H1 (cell line): ENCODE data around the gene GBF1. TPM values are rescaled to one million over a fixed set of nuclear protein-coding genes. Genes with fewer than 3 reads are reported as not detected.

Experiments used
- CTCF ChIA-PET: fragments of 300-600 bp; sonication (Branson Sonifier 250); formaldehyde crosslinking; loops from one replicate; lab custom pipeline; 2021; ENCODE audit not compliant: partially characterized antibody; lab: Charles Lee
- POLR2A ChIA-PET: fragments of 300-600 bp; sonication (Branson Sonifier 250); formaldehyde crosslinking; loops from one replicate; lab custom pipeline; 2021; ENCODE audit warnings: inconsistent platforms; ENCODE audit not compliant: partially characterized antibody; lab: Charles Lee
- DNase-seq, 2 experiments: peaks; one replicate each; pipeline versions ENCODE4 v3.0.0 to v3.0.0-alpha.2; 2010 to 2022; ENCODE audit warnings: low spot score in 2 of 2, low read depth in 1 of 2, mixed read lengths in 1 of 2
- FAIRE-seq: peaks from 2 replicates; lab custom pipeline; 2011; peaks lifted over from hg19 to GRCh38; lab: Jason Lieb, UNC
- H2AFZ ChIP-seq: 2 replicates; pipeline ENCODE4 v1.8.1; 2012; ENCODE audit warnings: low read length, inconsistent platforms
- H2AK5ac ChIP-seq: 2 replicates; pipeline ENCODE4 v1.6.1; 2013; ENCODE audit warnings: low read depth, low read length
- H2BK120ac ChIP-seq: replicated peaks from 2 replicates; pipeline ENCODE3; 2013; ENCODE audit warnings: low read depth, low read length, inconsistent platforms
- H2BK12ac ChIP-seq: 2 replicates; pipeline ENCODE4 v1.6.1; 2013; ENCODE audit warnings: low read depth, low read length
- H2BK15ac ChIP-seq: 2 replicates; pipeline ENCODE4 v1.6.1; 2013; ENCODE audit warnings: low read length
- H2BK20ac ChIP-seq: 2 replicates; pipeline ENCODE4 v1.6.1; 2013; ENCODE audit warnings: low read length
- H2BK5ac ChIP-seq: 2 replicates; pipeline ENCODE4 v1.6.1; 2013; ENCODE audit warnings: low read depth, low read length
- H3K14ac ChIP-seq: 2 replicates; pipeline ENCODE4 v1.6.1; 2013; ENCODE audit warnings: inconsistent platforms; ENCODE audit not compliant: insufficient read length
- H3K18ac ChIP-seq: 2 replicates; pipeline ENCODE4 v1.6.1; 2013; ENCODE audit warnings: low read length; ENCODE audit errors: extremely low read depth
- H3K23ac ChIP-seq: 2 replicates; pipeline ENCODE4 v1.6.1; 2013; ENCODE audit warnings: inconsistent platforms; ENCODE audit not compliant: insufficient read length
- H3K23me2 ChIP-seq: 2 replicates; pipeline ENCODE4 v1.6.1; 2013; ENCODE audit warnings: low read depth, low read length
- H3K27ac ChIP-seq: 2 replicates; pipeline ENCODE4 v1.6.1; 2011; ENCODE audit warnings: low read depth, low read length, inconsistent platforms
- H3K27me3 ChIP-seq, 4 experiments: replicated peaks in 1 of 4; 1 replicate in 1 of 4; 2 replicates in 3 of 4; pipeline versions ENCODE4 v1.6.1 to v1.8.1; 2011 to 2013; ENCODE audit warnings: low read length in 3 of 4, mild to moderate bottlenecking in 3 of 4, inconsistent platforms in 2 of 4, mixed read lengths in 2 of 4, moderate library complexity in 1 of 4; ENCODE audit not compliant: control insufficient read depth in 3 of 4, insufficient read depth in 3 of 4; ENCODE audit errors: extremely low read depth in 1 of 4
- H3K36me3 ChIP-seq, 4 experiments: 2 replicates each; pipeline versions ENCODE4 v1.6.1 to v1.8.1; 2011 to 2013; ENCODE audit warnings: mild to moderate bottlenecking in 4 of 4, low read length in 3 of 4, moderate library complexity in 2 of 4, control low read depth in 1 of 4, inconsistent platforms in 1 of 4; ENCODE audit not compliant: insufficient read depth in 4 of 4, control insufficient read depth in 2 of 4
- H3K4ac ChIP-seq: replicated peaks from 2 replicates; pipeline ENCODE3; 2013; ENCODE audit warnings: low read length, low read depth, mixed read lengths, inconsistent platforms; ENCODE audit not compliant: insufficient read length
- H3K4me1 ChIP-seq, 4 experiments: replicated peaks in 1 of 4; 1 replicate in 1 of 4; 2 replicates in 3 of 4; pipeline versions ENCODE4 v1.6.1 to v1.8.1; 2011 to 2013; ENCODE audit warnings: low read length in 3 of 4, inconsistent platforms in 2 of 4, mixed read lengths in 1 of 4; ENCODE audit not compliant: insufficient read depth in 4 of 4, control insufficient read depth in 3 of 4
- H3K4me2 ChIP-seq, 2 experiments: 2 replicates each; pipeline versions ENCODE4 v1.6.1 to v1.8.1; 2011 to 2013; ENCODE audit warnings: low read depth in 2 of 2, low read length in 2 of 2, control low read depth in 1 of 2, inconsistent platforms in 1 of 2, mild to moderate bottlenecking in 1 of 2; ENCODE audit not compliant: insufficient read depth in 1 of 2
- H3K4me3 ChIP-seq, 4 experiments: fragments of 200-600, 300-600 bp in 1 of 4; sonication (generic), shearing (Covaris generic), sonication (Bioruptor Twin) in 1 of 4; 2 replicates each; pipeline versions ENCODE4 v1.5.1 to v1.8.1; 2011 to 2016; ENCODE audit warnings: low read length in 4 of 4, low read depth in 3 of 4, control low read depth in 2 of 4, inconsistent platforms in 2 of 4, mild to moderate bottlenecking in 2 of 4, mixed read lengths in 1 of 4, moderate library complexity in 1 of 4; ENCODE audit not compliant: insufficient read depth in 2 of 4; ENCODE audit errors: extremely low read depth in 1 of 4
- H3K56ac ChIP-seq: replicated peaks from 2 replicates; pipeline ENCODE3; 2013; ENCODE audit warnings: low read depth, mild to moderate bottlenecking, mixed read lengths, low read length, inconsistent platforms; ENCODE audit not compliant: insufficient read length
- H3K79me1 ChIP-seq: 2 replicates; pipeline ENCODE4 v1.6.1; 2013; ENCODE audit warnings: low read depth, low read length, control low read depth
- H3K79me2 ChIP-seq, 2 experiments: 2 replicates each; pipeline versions ENCODE4 v1.6.1 to v1.8.1; 2012 to 2013; ENCODE audit warnings: low read length in 2 of 2, mild to moderate bottlenecking in 2 of 2, inconsistent platforms in 1 of 2; ENCODE audit not compliant: insufficient read depth in 2 of 2, control insufficient read depth in 1 of 2
- H3K9ac ChIP-seq, 4 experiments: replicated peaks in 1 of 4; 1 replicate in 1 of 4; 2 replicates in 3 of 4; pipeline versions ENCODE4 v1.6.1 to v1.8.1; 2011 to 2013; ENCODE audit warnings: low read depth in 3 of 4, low read length in 3 of 4, control low read depth in 2 of 4, mild to moderate bottlenecking in 2 of 4, moderate library complexity in 2 of 4, inconsistent platforms in 1 of 4; ENCODE audit errors: extremely low read depth in 1 of 4
- H3K9me3 ChIP-seq, 2 experiments: 2 replicates each; pipeline versions ENCODE4 v1.6.1 to v1.8.1; 2012 to 2013; ENCODE audit warnings: mild to moderate bottlenecking in 2 of 2, moderate library complexity in 2 of 2, control low read depth in 1 of 2, inconsistent platforms in 1 of 2, low read depth in 1 of 2, low read length in 1 of 2, mixed read lengths in 1 of 2; ENCODE audit not compliant: insufficient read depth in 2 of 2
- H4K20me1 ChIP-seq, 2 experiments: replicated peaks in 1 of 2; 2 replicates each; pipeline versions ENCODE3 to v1.8.1; 2011 to 2013; ENCODE audit warnings: inconsistent platforms in 2 of 2, low read length in 2 of 2, mild to moderate bottlenecking in 1 of 2; ENCODE audit not compliant: insufficient read depth in 2 of 2, control insufficient read depth in 1 of 2
- H4K5ac ChIP-seq: 2 replicates; pipeline ENCODE4 v1.6.1; 2013; ENCODE audit warnings: low read length, low read depth, mixed read lengths, inconsistent platforms; ENCODE audit not compliant: insufficient read length
- H4K8ac ChIP-seq: 2 replicates; pipeline ENCODE4 v1.8.0; 2013; ENCODE audit warnings: mild to moderate bottlenecking, moderate library complexity, low read length, inconsistent platforms; ENCODE audit not compliant: insufficient read depth; ENCODE audit errors: extremely low read depth
- H4K91ac ChIP-seq: replicated peaks from 2 replicates; pipeline ENCODE3; 2013; ENCODE audit warnings: low read length, mixed read lengths, inconsistent platforms; ENCODE audit not compliant: insufficient read length
- BRCA1 ChIP-seq: IDR thresholded peaks from 2 replicates; pipeline ENCODE4 v1.6.1; 2012; ENCODE audit warnings: low read depth, low read length, improper control_type of control experiment
- CBX8 ChIP-seq: fragments of 300-800, 300-1000 bp; sonication (generic); IDR thresholded peaks from 2 replicates; pipeline ENCODE4 v1.7.1; 2016; ENCODE audit warnings: low read depth, low read length, borderline replicate concordance
- CEBPB ChIP-seq: IDR thresholded peaks from 2 replicates; pipeline ENCODE4 v1.6.1; 2012; ENCODE audit warnings: low read depth, low read length
- CTBP2 ChIP-seq: IDR thresholded peaks from 2 replicates; pipeline ENCODE4 v1.7.0; 2011; ENCODE audit warnings: borderline replicate concordance, mild to moderate bottlenecking, moderate library complexity, mixed read lengths, low read length; ENCODE audit not compliant: insufficient read depth, insufficient read length
- FOSL1 ChIP-seq: IDR thresholded peaks from 2 replicates; pipeline ENCODE4 v1.6.1; 2011; ENCODE audit warnings: mild to moderate bottlenecking, low read depth, low read length, moderate library complexity; ENCODE audit not compliant: insufficient read depth
- PHF8 ChIP-seq: fragments of 200-600 bp; sonication (generic); conservative IDR thresholded peaks from 2 replicates; pipeline ENCODE4 v1.7.1; 2012; ENCODE audit warnings: low read depth, mild to moderate bottlenecking, inconsistent platforms, low read length, moderate library complexity
- RAD21 ChIP-seq, 2 experiments: IDR thresholded peaks in 1 of 2; conservative IDR thresholded peaks in 1 of 2; 2 replicates each; pipeline ENCODE4 v1.6.1; 2011; ENCODE audit warnings: low read depth in 2 of 2, low read length in 2 of 2, improper control_type of control experiment in 1 of 2, inconsistent platforms in 1 of 2, mild to moderate bottlenecking in 1 of 2, moderate library complexity in 1 of 2
- TAF7 ChIP-seq: optimal IDR thresholded peaks from 2 replicates; pipeline ENCODE3; 2011; ENCODE audit warnings: low read depth, mild to moderate bottlenecking, inconsistent platforms, low read length, moderate library complexity, borderline replicate concordance
- TEAD4 ChIP-seq: IDR thresholded peaks from 2 replicates; pipeline ENCODE4 v1.6.1; 2012; ENCODE audit warnings: low read depth, low read length, inconsistent platforms, mixed read lengths
- WGBS, 2 experiments: shearing (Covaris generic) in 1 of 2; methylation state at CpG; one replicate each; pipeline versions ENCODE4 v1.1.6 to v1.1.7; 2013 to 2015; ENCODE audit warnings: low lambda C conversion rate in 2 of 2, mixed read lengths in 2 of 2, inconsistent platforms in 1 of 2, low coverage in 1 of 2, missing lambda C conversion rate in 1 of 2; ENCODE audit not compliant: insufficient replicate concordance in 2 of 2, insufficient coverage in 1 of 2, insufficient read length in 1 of 2; ENCODE audit errors: extremely low coverage in 1 of 2, missing lambda C conversion rate in 1 of 2; 5-methylcytosine and 5-hydroxymethylcytosine counted together
- polyA plus RNA-seq, 7 experiments: library from polyadenylated mRNA; depleted of rRNA in 3 of 7; stranded (reverse) in 5 of 7; unstranded in 2 of 7; fragments of >200 nt in 5 of 7; fragments of 200-250 nt in 2 of 7; gene quantifications; 1 replicate in 5 of 7; 2 replicates in 1 of 7; 4 replicates in 1 of 7; pipeline versions ENCODE4 v1.2.1 to v1.2.3, GENCODE V29; 2011 to 2013; ENCODE audit warnings: missing spikeins in 2 of 7, mixed read lengths in 2 of 7
- total RNA-seq: library from RNA; stranded (reverse); fragmentation: NEBNext Ultra II Directional; extraction: Animal tissue kit (Norgen Biotek cat#: 25700); gene quantifications from 2 replicates; pipeline ENCODE4 v1.2.1, GENCODE V29; 2021
- TF ChIP-seq, protein P1 (sequence below): IDR thresholded peaks from 2 replicates; pipeline ENCODE4 v1.6.1; 2011; ENCODE audit warnings: low read length, improper control_type of control experiment

GBF1 gene
- total and polyA plus RNA-seq, 2 of the 8 experiments (the other 6 are each of a cell fraction or from before 2014, with no cell fraction given) = 11.0 to 25.5 TPM

DNA sequence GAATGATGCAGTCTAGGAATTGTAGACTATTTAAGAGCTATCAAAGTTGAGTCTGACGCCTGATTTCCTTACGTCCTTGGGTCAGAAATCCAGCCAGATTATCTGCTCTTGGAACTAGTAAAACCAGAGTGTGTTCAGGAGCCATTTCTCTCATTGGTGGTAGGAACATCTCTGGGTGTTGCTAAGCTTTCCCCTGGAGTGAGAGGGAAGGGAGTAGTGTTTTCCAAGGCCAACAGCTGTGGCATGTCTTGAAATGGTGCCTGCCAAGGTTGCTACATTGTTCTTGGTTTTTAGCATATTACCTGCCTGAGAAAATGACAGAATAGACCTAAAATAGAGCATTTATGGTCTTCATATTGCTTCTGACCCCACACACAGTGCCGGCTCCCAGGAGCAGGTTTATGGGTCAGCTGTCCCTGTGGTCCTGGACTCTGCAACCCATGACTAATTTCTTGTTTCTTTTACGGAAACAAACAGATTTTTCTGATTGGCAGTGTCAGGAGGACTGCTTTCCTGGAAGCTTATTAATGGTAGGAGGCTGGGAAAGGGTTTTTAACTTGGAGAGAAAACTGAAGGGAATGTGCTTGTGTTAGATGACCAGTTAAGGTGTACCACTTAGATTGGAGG, 17.5 kb downstream of the GBF1 start:
- no peak overlapping the region for H3K4me2 ChIP-seq
- FAIRE-seq (no peak), DNase-seq (no peak)
- POLR2A ChIA-PET = interaction anchor here (0.8 kb wide), 1 partner anchor 592 kb away, joined by 3 read pairs; no protein-coding TSS in a partner anchor
- H4K20me1 ChIP-seq = peaks cover under 1 to 2% of the 10 kb centered on the region in 2 experiments
- no peak overlapping the region for H4K8ac ChIP-seq
- 91% methylated on average over 4 of the region's 4 CpGs; no CpG with 5 or more reads in 1 of the 2 experiments for WGBS, 2 experiments
- H3K9me3 ChIP-seq = no peaks in the 10 kb centered on the region
- H2BK120ac ChIP-seq = no peak overlapping the region
- H3K9ac ChIP-seq = no peak overlapping the region
- H3K23ac ChIP-seq = no peak overlapping the region
- H2BK20ac ChIP-seq = no peak overlapping the region
- no peak overlapping the region for H2BK5ac ChIP-seq
- no peak overlapping the region for H4K5ac ChIP-seq
- no peak overlapping the region for H3K56ac ChIP-seq
- H3K4ac ChIP-seq = no peak overlapping the region
- no peak overlapping the region for H4K91ac ChIP-seq
- no peaks in the 10 kb centered on the region; the same call in 1 of the 2 replicates for H3K79me1 ChIP-seq
- H3K36me3 ChIP-seq = peaks cover 0 to 13% (median 3%) of the 10 kb centered on the region in 4 experiments; a peak in 4 of 8 replicates
- no peaks in the 10 kb centered on the region for H3K4me1 ChIP-seq
- H3K27me3 ChIP-seq = no peaks in the 10 kb centered on the region
- CTCF ChIA-PET = interaction anchor here (0.6 to 2.3 kb wide), 5 partner anchors 32 to 393 kb away, joined by 3 to 13 read pairs (median 3); no protein-coding TSS in a partner anchor
- H3K14ac ChIP-seq = no peak overlapping the region
- no peak overlapping the region for H2AFZ ChIP-seq
- no peak overlapping the region for H3K18ac ChIP-seq
- no peak overlapping the region for H2AK5ac ChIP-seq
- H3K23me2 ChIP-seq = no peaks in the 10 kb centered on the region
- no peaks in the 10 kb centered on the region for H3K79me2 ChIP-seq
- no peak overlapping the region for H3K4me3 ChIP-seq
- no peak overlapping the region for H2BK12ac ChIP-seq
- no peak overlapping the region for H3K27ac ChIP-seq
- H2BK15ac ChIP-seq = no peak overlapping the region
- TF ChIP-seq FOSL1 (no peak), CEBPB (no peak), TEAD4 (no peak), CBX8 (no peak), RAD21 (IDR thresholded peaks at IDR 0.05 in 1 of 2, conservative IDR thresholded peaks at IDR 0.05 in 1 of 2; ENCODE audit: low read depth in 2 of 2, low read length in 2 of 2) (no peak), BRCA1 (no peak), CTBP2 (no peak), TAF7 (no peak), PHF8 (no peak)
- TF ChIP-seq, protein P1, sequence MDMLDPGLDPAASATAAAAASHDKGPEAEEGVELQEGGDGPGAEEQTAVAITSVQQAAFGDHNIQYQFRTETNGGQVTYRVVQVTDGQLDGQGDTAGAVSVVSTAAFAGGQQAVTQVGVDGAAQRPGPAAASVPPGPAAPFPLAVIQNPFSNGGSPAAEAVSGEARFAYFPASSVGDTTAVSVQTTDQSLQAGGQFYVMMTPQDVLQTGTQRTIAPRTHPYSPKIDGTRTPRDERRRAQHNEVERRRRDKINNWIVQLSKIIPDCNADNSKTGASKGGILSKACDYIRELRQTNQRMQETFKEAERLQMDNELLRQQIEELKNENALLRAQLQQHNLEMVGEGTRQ = no peak
